Endometrial microvascular endothelial cells (primary cell): ENCODE results near the gene CD300LF. TPM values are rescaled to one million over a fixed set of nuclear protein-coding genes. Genes with fewer than 3 reads are reported as not detected.

ENCODE experiments used
- in situ Hi-C: cut with HindIII; loops from 2 replicates; pipeline ENCODE4 v1.10.0; 2017; ENCODE audit warnings: low sequenced_read_pairs, low pct_unique_long_range_greater_than_20kb; ENCODE audit errors: inconsistent ontology term
- total RNA-seq: library from RNA; depleted of rRNA; stranded (reverse); fragments of >200 nt; gene quantifications from one replicate; pipeline ENCODE4 v1.2.3, GENCODE V29; 2015; ENCODE audit errors: inconsistent ontology term

CD300LF gene
- total RNA-seq, 1 donor from 2014 or later, result not detected

GRCh38 chr17:74663561-74663960 lies 49.2 kb downstream of the CD300LF start:
- in situ Hi-C loops, result no loop called here

- in situ Hi-C loops, result no loop called here
Observed at GRCh38 chr17:74659889-74660288, 52.8 kb downstream of the CD300LF start.

GRCh38 chr17:74658620-74659019 lies 54.1 kb downstream of the CD300LF start:
- in situ Hi-C loops, result no loop called here

GRCh38 chr17:74654742-74655141 lies 58.0 kb downstream of the CD300LF start:
- in situ Hi-C loops, result no loop called here

GRCh38 chr17:74652020-74652419 lies 60.7 kb downstream of the CD300LF start:
- in situ Hi-C loops, result no loop called here

GRCh38 chr17:74649909-74650308 lies 62.8 kb downstream of the CD300LF start:
- in situ Hi-C loops, result no loop called here

GRCh38 chr17:74647871-74648672 lies 64.7 kb downstream of the CD300LF start:
- in situ Hi-C loops, result no loop called here

GRCh38 chr17:74646231-74646630 lies 66.5 kb downstream of the CD300LF start:
- in situ Hi-C loops, result no loop called here

GRCh38 chr17:74645010-74645409 lies 67.7 kb downstream of the CD300LF start:
- in situ Hi-C loops, result no loop called here

GRCh38 chr17:74644419-74644818 lies 68.3 kb downstream of the CD300LF start:
- in situ Hi-C loops, result no loop called here

Other genes starting within 250 kb of the CD300LF start
- gene CD300A, start 246.3 kb downstream of the CD300LF start, total RNA-seq, result not detected
- gene CD300LB, start 181.4 kb downstream of the CD300LF start, total RNA-seq, result not detected
- gene CD300C, start 166.8 kb downstream of the CD300LF start, total RNA-seq, result not detected
- gene CD300H, start 145.4 kb downstream of the CD300LF start, total RNA-seq, result not detected
- not detected for gene CD300LD, start 120.6 kb downstream of the CD300LF start, total RNA-seq
- not detected for gene CD300E, start 89.2 kb downstream of the CD300LF start, total RNA-seq
- gene RAB37, start 24.3 kb upstream of the CD300LF start, total RNA-seq, result not detected
- gene NHERF1, start 35.7 kb upstream of the CD300LF start, total RNA-seq, result 23.1 TPM
- gene NAT9, start 63.4 kb upstream of the CD300LF start, total RNA-seq, result 24.6 TPM
- not detected for gene GRIN2C, start 147.0 kb upstream of the CD300LF start, total RNA-seq
- 73.7 TPM for gene FDXR, start 160.1 kb upstream of the CD300LF start, total RNA-seq
- gene FADS6, start 180.7 kb upstream of the CD300LF start, total RNA-seq, result not detected
- not detected for gene USH1G, start 210.3 kb upstream of the CD300LF start, total RNA-seq
- not detected for gene OTOP2, start 211.3 kb upstream of the CD300LF start, total RNA-seq
- not detected for gene OTOP3, start 223.0 kb upstream of the CD300LF start, total RNA-seq